Adipose tissue (tissue), 3 donors: Measurements from ENCODE around the gene PGLYRP4. TPM values are rescaled to one million over a fixed set of nuclear protein-coding genes. Genes with fewer than 3 reads are reported as not detected.
"Not testable (repeated sequence)": the region's sequence is repeated elsewhere in the genome, so short reads cannot be mapped to it uniquely, and the experiment has no call there.

ENCODE experiments used
- H3K27ac ChIP-seq: one replicate; pipeline ENCODE4 v1.5.1; 2013; ENCODE audit warnings: low read depth, low read length
- WGBS, 3 donors: extraction: QIAGEN DNeasy Blood & Tissue Kit; methylation state at CpG; one replicate each; pipeline ENCODE4 v1.1.7; 2013; 5-methylcytosine and 5-hydroxymethylcytosine counted together
- polyA plus RNA-seq, 3 donors: library from polyadenylated mRNA; stranded (reverse); fragments of 200-250 nt; gene quantifications; one replicate each; pipeline ENCODE4 v1.2.3, GENCODE V29; 2013
- donor health status: healthy with polysubstance abuse.
- donor health status: Bipolar disorder and iron deficiency.
- donor health status: healthy.

Gene PGLYRP4
- polyA plus RNA-seq, 3 donors: not detected

DNA sequence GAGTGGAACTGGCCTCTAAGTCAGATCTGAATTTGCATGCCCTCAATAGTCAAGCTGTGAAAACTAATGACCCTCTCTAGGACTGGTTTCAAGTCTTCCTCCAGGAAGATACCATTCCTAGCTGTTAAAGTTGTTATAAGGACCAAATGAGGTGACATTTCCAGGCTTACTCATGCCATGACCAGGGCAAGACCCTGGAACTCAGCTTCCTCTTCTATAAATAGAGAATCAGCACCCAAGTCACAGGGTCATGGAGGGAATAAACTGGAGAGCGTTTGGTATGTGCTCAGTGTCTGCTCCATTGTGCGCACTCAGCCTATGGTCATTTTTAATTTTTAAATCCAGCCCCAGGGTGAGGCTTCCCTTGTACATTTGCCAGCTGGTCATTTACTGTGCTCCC lies 11.5 kb upstream of the PGLYRP4 start:
- no peak overlapping the region for H3K27ac ChIP-seq
- WGBS, 3 donors: 68 to 81% (median 73%) methylated on average over 2 of the region's 2 CpGs

DNA sequence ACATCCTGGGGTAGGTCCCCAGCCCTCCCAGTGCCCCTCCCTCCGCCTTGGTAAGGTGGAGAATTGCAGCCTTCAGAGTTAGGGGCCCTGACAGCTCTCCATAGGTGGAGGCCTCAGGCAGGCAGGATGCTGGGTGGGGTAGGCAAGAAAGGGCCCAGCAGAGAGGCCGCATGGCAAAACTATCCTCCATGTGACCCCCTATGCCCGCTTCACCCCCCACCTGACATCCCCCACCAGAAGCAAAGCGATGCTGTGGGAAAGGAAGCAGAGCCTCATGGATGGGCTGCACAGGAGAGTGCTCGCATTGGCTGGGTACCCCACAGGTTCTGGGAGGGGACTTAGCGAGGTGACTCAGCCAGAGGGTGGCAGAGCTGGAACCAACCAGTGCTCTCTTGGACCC lies 10.6 kb upstream of the PGLYRP4 start:
- WGBS, 3 donors: 79 to 92% (median 85%) methylated on average over 6 of the region's 6 CpGs

DNA sequence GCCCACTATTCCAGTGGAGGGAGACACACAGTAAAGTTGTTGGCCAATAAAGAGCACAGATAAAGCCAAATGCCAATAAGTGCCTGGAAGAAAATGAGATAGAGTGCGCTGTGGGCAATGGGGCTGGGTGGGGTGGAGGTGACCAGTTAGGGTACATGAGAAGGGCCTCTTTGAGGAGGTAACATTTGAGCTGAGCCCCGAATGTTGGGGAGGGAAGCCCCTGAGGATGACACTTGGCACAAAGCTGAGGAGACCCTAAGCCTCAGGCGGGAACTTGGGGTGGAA lies 10.0 kb upstream of the PGLYRP4 start:
- WGBS, 3 donors: 73 to 91% (median 83%) methylated on average over 3 of the region's 3 CpGs
- H3K27ac ChIP-seq: no peak overlapping the region

More for the DNA sequence above, 10.6 kb upstream of the PGLYRP4 start:
- H3K27ac ChIP-seq: peak overlapping the region; percentile 5

DNA sequence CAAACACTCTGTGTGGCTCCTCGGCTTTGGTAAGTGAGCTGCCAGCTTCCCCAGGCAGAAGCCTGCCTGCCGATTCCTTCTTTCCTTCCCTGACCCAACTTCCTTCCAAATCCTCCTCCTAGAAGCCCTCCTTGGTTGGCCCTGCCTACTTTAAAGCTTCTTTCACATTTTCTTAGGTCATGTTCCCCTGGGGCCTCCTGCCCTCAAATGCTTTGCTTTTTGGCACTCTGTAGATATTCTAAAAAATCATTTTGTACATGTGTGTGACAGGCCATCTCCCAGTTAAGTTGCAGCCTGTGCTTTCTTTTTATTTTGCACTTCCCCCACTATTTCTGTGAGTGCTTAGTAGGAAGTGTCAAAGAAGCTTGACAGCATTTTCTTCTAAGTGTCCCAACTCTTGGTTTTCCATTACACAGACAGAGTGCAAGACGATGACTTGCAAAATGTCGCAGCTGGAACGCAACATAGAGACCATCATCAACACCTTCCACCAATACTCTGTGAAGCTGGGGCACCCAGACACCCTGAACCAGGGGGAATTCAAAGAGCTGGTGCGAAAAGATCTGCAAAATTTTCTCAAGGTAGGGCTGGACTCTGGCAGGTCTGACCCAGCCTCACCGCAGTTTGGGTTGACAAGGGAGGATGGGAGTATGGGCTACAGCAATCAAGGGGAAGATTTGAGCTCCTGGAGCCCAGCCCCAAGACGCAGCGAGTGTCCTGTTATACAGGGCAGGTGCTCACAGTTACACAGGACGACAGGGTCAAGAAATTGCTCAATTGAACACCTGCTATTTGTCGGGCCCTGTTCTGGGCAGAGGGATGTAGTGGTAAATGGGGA lies 9.4 kb upstream of the PGLYRP4 start, which contains the start of gene S100A9:
TSS of gene S100A9 (plus strand) at position 2 of the 838 bp plus-strand sequence. CDS start at position 432, 430 bp downstream.
- no peak within 1 kb of the TSS for H3K27ac ChIP-seq
- 54 to 77% (median 64%) methylated on average over 11 of the region's 11 CpGs for WGBS, 3 donors

DNA sequence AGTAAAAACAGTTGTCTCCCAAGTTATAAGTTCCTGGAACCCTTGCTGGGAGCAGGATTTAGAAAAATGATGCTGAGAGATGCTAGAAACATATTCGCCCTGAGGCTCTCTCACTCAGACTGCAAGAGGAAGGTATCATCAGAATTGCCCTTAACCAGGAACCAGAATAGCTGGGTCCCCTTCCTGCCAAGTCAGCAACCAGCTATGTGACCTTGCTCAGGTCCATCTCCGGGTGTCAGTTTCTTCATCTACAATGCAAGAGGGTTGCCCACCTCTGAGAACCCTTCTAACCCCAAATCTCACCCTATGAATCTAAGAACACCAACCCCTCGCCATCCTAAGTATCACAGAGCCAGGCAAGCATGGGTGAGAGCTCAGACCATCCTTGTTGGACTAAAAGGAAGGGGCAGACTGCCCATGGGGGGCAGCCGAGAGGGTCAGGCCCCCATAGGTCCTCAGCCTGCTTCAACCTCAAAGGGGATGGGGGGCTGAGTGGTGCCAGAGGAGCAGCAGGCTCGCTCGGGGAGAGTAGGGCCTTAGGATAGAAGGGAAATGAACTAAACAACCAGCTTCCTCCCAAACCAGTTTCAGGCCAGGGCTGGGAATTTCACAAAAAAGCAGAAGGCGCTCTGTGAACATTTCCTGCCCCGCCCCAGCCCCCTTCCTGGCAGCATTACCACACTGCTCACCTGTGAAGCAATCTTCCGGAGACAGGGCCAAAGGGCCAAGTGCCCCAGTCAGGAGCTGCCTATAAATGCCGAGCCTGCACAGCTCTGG lies 8.6 kb upstream of the PGLYRP4 start:
- 35 to 63% (median 35%) methylated on average over 10 of the region's 10 CpGs for whole genome bisulfite sequencing, 3 donors
- no peak overlapping the region for H3K27ac ChIP-seq

DNA sequence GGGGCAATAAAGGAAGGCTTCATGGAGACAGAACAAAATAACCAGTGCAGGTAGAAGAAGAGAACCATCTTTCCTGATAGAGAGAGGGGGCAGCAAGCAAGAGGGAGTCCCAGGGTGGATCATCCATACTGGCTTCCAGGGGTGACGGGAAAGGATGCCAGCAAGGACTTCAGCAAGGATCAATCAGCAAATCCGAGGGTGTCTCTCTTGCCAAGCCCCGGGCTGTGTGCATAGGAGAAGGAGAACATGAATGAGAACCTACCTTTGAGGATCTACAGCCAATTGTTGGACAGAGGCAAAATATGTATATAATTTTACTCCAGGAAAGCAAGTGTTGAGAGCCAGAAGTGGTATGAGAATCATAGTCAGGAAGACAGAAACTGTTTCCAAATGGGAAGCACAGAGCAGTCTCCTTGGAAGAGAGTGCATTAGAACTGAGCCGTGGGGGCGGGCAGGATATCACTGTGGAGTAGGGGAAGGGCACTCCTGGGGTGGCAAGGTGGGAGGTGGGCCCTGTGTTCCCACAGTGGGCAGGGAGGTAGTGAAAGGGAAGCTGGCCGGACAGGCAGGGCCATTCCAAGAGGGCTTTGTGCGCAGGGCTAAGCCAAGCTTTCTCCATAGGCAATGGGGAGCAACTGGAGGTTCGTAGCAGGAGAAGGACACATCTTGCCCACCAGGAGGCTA lies 7.9 kb upstream of the PGLYRP4 start:
- WGBS, 3 donors: 69 to 85% (median 78%) methylated on average over 8 of the region's 8 CpGs
- no peak overlapping the region for H3K27ac ChIP-seq

DNA sequence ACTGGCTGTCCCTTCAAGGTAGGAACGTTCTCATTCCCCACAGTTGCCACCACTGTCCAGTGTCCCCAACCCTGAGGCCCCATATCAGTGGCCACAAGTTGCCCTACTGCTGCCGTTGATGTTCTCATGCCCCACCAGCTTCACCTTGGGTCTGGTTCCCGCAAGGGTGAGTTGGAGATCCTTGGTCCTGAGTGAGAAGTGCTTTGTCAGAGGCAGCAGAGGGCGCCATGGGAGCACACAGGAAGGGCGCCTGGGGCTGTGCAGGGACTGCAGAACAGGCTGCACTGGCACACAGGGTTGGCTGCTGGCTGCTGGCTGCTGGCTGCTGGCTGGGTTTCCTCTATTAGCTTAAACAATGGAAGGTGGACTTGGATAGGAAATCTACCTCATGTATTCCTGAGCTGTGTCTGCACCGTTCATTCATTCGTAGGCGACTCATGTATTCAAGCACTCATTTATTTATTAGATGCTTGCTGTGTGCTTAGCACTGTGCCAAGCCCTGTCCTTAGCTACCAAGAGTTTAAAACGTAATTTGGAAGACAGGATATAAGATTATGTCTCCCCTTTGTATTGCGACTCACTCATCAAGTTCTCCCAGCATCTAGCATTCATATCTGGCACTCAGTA lies 6.9 kb upstream of the PGLYRP4 start:
- WGBS, 3 donors: 46 to 49% (median 47%) methylated on average over 10 of the region's 10 CpGs
- H3K27ac ChIP-seq: no peak overlapping the region

DNA sequence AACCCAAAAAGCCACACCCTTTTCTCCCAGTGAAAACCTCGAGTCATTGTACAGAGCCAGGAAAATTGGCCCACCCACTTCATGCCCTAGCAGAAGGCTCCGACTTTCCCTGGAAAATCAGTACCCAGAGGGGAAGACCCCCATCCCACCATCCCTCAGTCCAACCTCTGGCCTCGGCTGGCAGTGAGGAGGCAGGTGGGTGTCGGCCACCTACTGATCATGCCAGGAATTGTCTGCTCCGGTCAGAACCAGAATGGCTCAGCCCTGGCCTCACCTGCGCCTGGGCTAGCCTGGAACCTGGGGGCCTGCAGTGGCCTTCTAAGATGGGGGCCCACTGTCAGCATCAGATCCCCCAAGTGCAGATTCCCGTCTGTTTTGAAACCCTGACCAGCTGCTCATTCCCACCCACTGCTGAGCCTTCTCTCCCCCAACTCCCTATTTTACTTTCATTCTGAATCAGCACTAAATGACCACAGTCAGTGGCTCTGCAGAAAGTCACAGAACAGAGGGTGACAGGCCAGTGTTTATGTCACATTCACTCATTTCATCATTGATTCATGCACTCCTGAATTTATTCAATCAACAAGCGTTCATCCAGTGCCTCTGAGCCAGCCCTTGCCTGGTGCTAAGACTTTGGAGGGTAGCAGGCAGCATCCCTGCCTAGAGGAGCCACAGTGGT lies 6.0 kb upstream of the PGLYRP4 start:
- no peak overlapping the region for H3K27ac ChIP-seq
- WGBS, 3 donors: 54 to 74% (median 62%) methylated on average over 8 of the region's 8 CpGs

DNA sequence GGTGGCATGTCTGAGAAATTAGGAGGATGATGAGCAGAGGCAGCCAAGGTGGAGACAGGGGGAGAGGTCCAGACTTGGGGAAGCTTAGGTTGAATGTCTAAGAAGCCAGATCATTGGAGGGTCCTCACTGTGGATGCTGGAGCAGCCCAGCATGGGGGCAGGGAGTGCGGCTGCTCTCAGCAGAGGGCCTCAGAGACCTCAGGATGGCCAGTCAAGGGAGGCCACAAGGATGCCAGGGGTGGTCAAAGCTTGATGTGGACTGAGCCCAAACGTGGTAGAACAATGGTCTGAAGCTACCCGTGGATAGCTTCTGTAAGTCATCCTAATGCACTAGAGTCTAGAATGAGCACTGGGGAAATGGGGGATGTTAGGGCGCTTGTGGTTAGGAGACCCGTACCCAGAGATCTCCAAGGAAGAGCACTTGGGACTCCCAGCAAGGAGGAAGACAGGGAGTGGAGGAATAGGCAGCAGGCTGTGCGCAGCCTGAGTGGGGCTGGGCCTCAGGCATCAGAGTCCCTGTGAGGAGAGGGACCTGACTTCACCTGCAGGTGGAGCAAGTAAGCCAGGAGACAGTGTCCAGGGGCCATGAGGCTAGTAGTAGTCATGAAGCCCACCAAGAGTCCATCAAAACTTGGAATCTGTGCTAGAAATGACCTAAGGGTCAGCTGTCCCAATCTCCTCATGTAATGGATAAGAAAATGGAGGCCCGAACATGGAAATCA lies 4.7 kb upstream of the PGLYRP4 start:
- 60 to 83% (median 79%) methylated on average over 7 of the region's 7 CpGs for WGBS, 3 donors
- H3K27ac ChIP-seq: no peak overlapping the region

DNA sequence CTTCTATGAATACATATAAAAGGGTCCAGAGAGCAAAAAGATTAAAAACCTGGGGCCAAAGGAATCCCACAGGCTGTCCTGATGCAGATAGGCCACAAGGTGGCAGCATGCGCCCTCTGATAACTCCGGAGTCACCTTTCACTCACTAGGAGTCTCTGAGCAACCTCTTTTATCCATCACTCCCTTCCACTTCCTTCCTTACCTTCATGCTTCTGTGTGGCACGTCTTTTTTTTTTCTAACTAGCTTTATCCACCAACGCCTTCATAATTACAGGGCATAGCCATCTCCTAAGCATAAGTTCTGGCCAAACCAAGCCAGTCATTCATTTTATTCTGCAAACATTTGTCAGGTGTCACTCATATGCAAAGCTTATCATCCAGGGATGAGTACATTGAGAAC lies 3.9 kb upstream of the PGLYRP4 start:
- WGBS, 3 donors: 0% methylated on average over 4 of the region's 4 CpGs
- no peak overlapping the region for H3K27ac ChIP-seq

DNA sequence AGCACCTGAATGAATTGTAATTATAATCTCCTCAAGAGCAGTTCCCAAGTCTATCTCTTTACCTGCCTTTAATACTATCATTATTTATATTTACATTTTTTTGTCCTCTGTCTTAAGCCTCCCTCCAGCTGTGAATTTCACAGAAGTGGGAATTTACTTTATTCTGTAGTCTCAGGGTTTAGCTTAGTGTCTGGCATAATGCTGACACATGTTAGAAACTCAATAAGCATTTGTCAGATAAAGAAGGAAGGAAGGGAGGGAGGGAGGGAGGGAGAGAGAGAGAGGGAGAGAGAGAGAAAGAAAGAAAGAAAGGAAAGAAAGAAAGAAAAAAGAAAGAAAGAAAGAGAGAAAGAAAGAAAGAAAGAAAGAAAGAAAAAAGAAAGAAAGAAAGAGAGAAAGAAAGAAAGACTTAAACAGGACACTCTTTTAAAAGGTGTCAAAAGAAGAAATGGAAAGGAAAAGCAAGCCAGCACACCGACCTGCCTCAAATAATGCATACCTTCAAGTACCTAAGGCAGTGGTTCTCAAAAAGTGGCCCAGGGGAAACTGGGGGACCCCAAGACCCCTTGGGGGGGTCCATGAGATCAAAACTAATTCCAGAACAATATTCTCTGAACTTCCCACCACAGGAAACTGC lies 1.8 kb upstream of the PGLYRP4 start:
- 23 to 48% (median 30%) methylated on average over 1 of the region's 1 CpG for WGBS, 3 donors
- no peak overlapping the region for H3K27ac ChIP-seq

DNA sequence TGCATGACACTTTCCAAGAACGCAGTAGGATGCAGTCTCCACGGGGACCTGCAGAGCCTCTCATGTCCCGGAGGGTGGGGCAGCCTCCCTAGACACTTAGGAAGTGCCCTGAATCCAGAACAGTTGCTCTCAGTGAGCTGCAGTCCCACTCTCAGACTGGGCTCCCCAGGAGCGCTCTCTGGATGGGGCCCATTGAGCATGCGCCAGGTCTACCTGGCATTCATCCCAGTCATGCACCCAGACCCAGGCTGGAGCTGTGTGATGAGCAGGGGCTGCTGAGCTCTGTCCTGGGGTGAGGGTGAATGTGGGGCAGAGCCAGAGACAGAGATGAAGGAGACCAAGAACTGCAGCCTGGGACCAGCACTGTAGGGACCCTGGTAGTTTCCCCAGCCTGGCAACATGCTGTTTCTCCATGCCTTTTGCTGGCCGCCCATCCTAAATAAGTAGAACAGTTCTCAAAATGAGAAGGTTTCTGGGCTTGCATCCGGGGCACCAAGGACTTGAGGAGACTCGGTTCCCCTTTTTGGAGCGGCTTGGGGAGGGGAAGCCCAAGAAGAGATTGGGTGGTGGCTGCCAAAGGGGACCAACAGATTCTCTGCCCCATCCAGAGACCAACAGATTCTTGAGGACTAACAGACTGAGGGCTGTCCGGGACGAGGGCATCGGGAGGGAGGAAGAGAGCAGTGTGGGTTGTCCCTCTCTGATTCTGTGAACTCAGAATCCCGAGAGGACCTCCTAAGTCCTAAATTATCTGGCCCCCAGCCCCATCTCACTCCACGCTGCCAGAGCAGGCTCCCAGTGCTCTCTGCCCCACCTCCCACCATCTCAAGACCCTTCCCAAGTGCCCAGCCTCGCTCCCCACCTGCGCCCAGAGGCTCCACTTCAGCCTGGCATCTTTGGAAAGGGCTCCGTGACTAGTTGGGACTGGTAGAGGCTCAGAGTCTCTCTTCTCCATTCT lies 1.0 kb upstream of the PGLYRP4 start:
- H3K27ac ChIP-seq: no peak overlapping the region
- WGBS, 3 donors: 62 to 70% (median 65%) methylated on average over 17 of the region's 17 CpGs

DNA sequence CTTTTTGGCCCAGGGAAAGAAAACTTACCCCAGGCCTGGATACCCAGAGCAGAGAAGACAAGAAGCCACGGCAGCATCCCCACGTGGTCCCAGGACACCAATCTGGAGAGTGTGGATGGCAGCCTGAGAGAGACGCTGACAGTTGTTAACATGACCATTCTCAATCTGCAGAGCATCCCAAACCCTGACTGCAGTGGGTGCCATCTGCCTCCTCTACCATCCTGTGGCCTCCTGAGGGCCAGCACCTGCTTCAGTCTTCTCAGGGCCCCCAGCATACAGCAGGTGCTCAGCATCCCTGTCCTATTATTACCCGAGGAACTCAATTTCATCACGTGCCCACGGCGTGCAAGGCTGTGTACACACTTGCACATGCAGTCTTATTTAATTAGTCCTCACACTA lies 785 bp downstream of the PGLYRP4 start:
- WGBS, 3 donors: 48 to 68% (median 67%) methylated on average over 7 of the region's 7 CpGs
- H3K27ac ChIP-seq: no peak overlapping the region

DNA sequence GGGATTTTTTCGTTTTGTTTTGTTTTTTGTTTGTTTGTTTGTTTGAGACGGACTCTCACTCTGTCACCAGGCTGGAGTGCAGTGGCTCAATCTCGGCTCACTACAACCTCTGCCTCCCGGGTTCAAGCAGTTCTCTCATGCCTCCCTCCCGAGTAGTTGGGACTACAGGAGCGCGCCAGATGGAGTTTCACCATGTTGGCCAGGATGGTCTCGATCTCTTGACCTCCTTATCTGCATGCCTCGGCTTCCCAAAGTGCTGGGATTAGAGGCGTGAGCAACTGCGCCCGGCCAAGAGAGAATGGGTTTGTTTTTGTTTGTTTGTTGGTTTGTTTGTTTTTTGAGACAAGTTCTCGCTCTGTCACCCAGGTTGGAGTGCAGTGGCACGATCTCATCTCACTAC lies 1.6 kb downstream of the PGLYRP4 start:
- WGBS, 3 donors: 67 to 76% (median 68%) methylated on average over 14 of the region's 14 CpGs
- H3K27ac ChIP-seq: not testable (repeated sequence)

DNA sequence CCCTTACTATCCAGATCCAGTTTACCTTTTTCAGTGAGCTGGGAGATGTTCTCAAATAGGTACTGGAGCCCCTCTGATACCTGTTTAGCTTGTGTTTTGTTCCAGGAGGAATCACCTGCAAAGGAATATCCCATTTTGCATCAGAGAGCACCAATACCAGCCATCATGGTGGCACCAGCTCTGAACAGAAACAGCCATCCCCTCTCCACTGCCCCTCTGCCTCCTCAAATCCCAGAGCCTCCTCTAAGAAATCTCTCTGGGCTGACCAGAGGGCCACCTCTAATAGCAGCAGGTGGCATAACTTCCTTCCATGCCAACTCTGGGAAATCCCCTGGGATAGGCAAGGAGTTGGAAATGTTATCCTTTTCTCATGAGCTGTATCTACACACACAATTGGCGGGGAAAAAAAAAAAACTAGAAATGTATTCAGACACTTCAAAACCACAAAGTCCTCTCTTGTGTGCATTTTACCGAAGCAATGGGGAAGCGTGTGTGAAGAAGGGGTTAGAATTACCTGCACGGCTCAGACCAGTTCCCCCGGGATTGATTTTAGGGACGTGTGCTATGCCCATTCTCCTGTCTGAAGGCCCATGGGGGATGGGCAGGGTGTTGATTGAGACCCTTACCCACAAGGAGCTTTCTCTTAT lies 2.4 kb downstream of the PGLYRP4 start:
- WGBS, 3 donors: 45 to 55% (median 46%) methylated on average over 6 of the region's 6 CpGs
- H3K27ac ChIP-seq: no peak overlapping the region
